HEK293 (cell line): ENCODE measurements around the gene GUCA1C.

Experiments used
- CTCF ChIA-PET: fragments of 350-600 bp; formaldehyde crosslinking; extraction: SDS; loops from one replicate; lab custom pipeline; 2021; ENCODE audit warnings: antibody characterized with exemption; lab: Yijun Ruan, JAX
- POLR2A ChIA-PET: fragments of 300-600 bp; formaldehyde crosslinking; extraction: SDS; loops from one replicate; lab custom pipeline; 2020; ENCODE audit warnings: antibody characterized with exemption, inconsistent platforms; lab: Yijun Ruan, JAX
- H3K27ac ChIP-seq: fragments of 200-500 bp; sonication (Bioruptor generic); 2 replicates; pipeline ENCODE4 v1.5.1; 2014; ENCODE audit warnings: low read depth, low read length, control low read depth, inconsistent platforms; ENCODE audit errors: extremely low read depth
- H3K36me3 ChIP-seq, 2 experiments: fragments of 200-500 bp in 1 of 2; sonication (Bioruptor generic) in 1 of 2; 1 replicate in 1 of 2; 2 replicates in 1 of 2; pipeline ENCODE4 v1.5.1; 2014 to 2017; ENCODE audit warnings: inconsistent platforms in 2 of 2, low read length in 2 of 2; ENCODE audit not compliant: control insufficient read depth in 2 of 2, insufficient read depth in 1 of 2
- H3K4me1 ChIP-seq: fragments of 200-500 bp; sonication (Bioruptor generic); 2 replicates; pipeline ENCODE4 v1.5.1; 2014; ENCODE audit warnings: mild to moderate bottlenecking, low read length, inconsistent platforms; ENCODE audit not compliant: control insufficient read depth, insufficient read depth
- H3K4me3 ChIP-seq: 2 replicates; pipeline ENCODE4 v1.5.1; 2011; ENCODE audit warnings: low read depth, mild to moderate bottlenecking, control low read depth, low read length, moderate library complexity
- H3K9me3 ChIP-seq: fragments of 200-500 bp; sonication (Bioruptor generic); 2 replicates; pipeline ENCODE4 v1.5.1; 2014; ENCODE audit warnings: low read depth, low read length, inconsistent platforms; ENCODE audit not compliant: control insufficient read depth, insufficient read depth
- OSR2 ChIP-seq: fragments of 450-650 bp; formaldehyde crosslinking; IDR thresholded peaks from 2 replicates; pipeline ENCODE4 v1.5.1; 2016; ENCODE audit warnings: missing biosample characterization, missing genetic modification characterization
- SP3 ChIP-seq: fragments of 450-650 bp; formaldehyde crosslinking; IDR thresholded peaks from 2 replicates; pipeline ENCODE4 v1.5.1; 2016; ENCODE audit warnings: missing biosample characterization, missing genetic modification characterization
- WT1 ChIP-seq: fragments of 450-650 bp; formaldehyde crosslinking; IDR thresholded peaks from 2 replicates; pipeline ENCODE4 v1.5.1; 2016; ENCODE audit warnings: missing biosample characterization, missing genetic modification characterization
- ZFP69B ChIP-seq: fragments of 450-650 bp; formaldehyde crosslinking; IDR thresholded peaks from 2 replicates; pipeline ENCODE4 v1.5.1; 2016; ENCODE audit warnings: missing biosample characterization, missing genetic modification characterization
- ZNF16 ChIP-seq: fragments of 450-650 bp; formaldehyde crosslinking; IDR thresholded peaks from 2 replicates; pipeline ENCODE4 v1.5.1; 2016; ENCODE audit warnings: low read depth, missing biosample characterization, missing genetic modification characterization
- ZNF175 ChIP-seq: fragments of 450-650 bp; formaldehyde crosslinking; IDR thresholded peaks from 2 replicates; pipeline ENCODE4 v1.5.1; 2016; ENCODE audit warnings: missing biosample characterization, missing genetic modification characterization
- ZNF19 ChIP-seq: fragments of 450-650 bp; formaldehyde crosslinking; IDR thresholded peaks from 2 replicates; pipeline ENCODE4; 2016; ENCODE audit warnings: missing biosample characterization, missing genetic modification characterization, low read depth
- ZNF280C ChIP-seq: fragments of 450-650 bp; formaldehyde crosslinking; IDR thresholded peaks from 2 replicates; pipeline ENCODE4 v1.5.1; 2016; ENCODE audit warnings: missing biosample characterization, missing genetic modification characterization
- ZNF341 ChIP-seq: fragments of 450-650 bp; formaldehyde crosslinking; IDR thresholded peaks from 2 replicates; pipeline ENCODE4; 2016; ENCODE audit warnings: low read depth, missing biosample characterization, missing genetic modification characterization
- ZNF398 ChIP-seq: fragments of 450-650 bp; formaldehyde crosslinking; IDR thresholded peaks from 2 replicates; pipeline ENCODE4 v1.5.1; 2017; ENCODE audit warnings: missing biosample characterization, missing genetic modification characterization
- ZNF416 ChIP-seq: fragments of 450-650 bp; formaldehyde crosslinking; IDR thresholded peaks from 2 replicates; pipeline ENCODE4 v1.5.1; 2016; ENCODE audit warnings: missing biosample characterization, missing genetic modification characterization
- ZNF514 ChIP-seq: fragments of 450-650 bp; formaldehyde crosslinking; IDR thresholded peaks from 2 replicates; pipeline ENCODE4 v1.5.1; 2016; ENCODE audit warnings: missing biosample characterization, missing genetic modification characterization
- ZNF596 ChIP-seq: fragments of 450-650 bp; IDR thresholded peaks from 2 replicates; pipeline ENCODE4 v1.5.0; 2018; ENCODE audit warnings: missing biosample characterization, mild to moderate bottlenecking, missing genetic modification characterization, moderate library complexity
- ZNF701 ChIP-seq: fragments of 450-650 bp; formaldehyde crosslinking; IDR thresholded peaks from 2 replicates; pipeline ENCODE4 v1.5.1; 2016; ENCODE audit warnings: missing biosample characterization, missing genetic modification characterization
- TF ChIP-seq, protein P1 (sequence below): fragments of 450-650 bp; formaldehyde crosslinking; IDR thresholded peaks from 2 replicates; pipeline ENCODE4 v1.5.1; 2016; ENCODE audit warnings: missing biosample characterization, missing genetic modification characterization
- TF ChIP-seq, protein P2 (sequence below): fragments of 450-650 bp; formaldehyde crosslinking; IDR thresholded peaks from 2 replicates; pipeline ENCODE4 v1.5.1; 2016; ENCODE audit warnings: missing biosample characterization, missing genetic modification characterization
- TF ChIP-seq, protein P3 (sequence below): fragments of 450-650 bp; IDR thresholded peaks from 2 replicates; pipeline ENCODE4 v1.5.1; 2018; ENCODE audit warnings: missing biosample characterization, mild to moderate bottlenecking, missing genetic modification characterization
- TF ChIP-seq, protein P4 (sequence below): fragments of 450-650 bp; formaldehyde crosslinking; optimal IDR thresholded peaks from 2 replicates; pipeline ENCODE3; 2016; ENCODE audit warnings: missing biosample characterization, mild to moderate bottlenecking, missing genetic modification characterization

Gene GUCA1C

GRCh38 chr3:108946292-108947285 lies 7.1 kb downstream of the GUCA1C start:
- H3K27ac ChIP-seq, result no peak overlapping the region
- TF ChIP-seq ZNF398 (no peak), ZNF280C (tag by site-specific recombination) (no peak), SP3 (no peak), WT1 (no peak), ZNF19 (tag by site-specific recombination) (no peak), ZNF16 (tag by site-specific recombination) (no peak), ZNF175 (no peak), ZNF701 (tag by site-specific recombination) (no peak), OSR2 (tag by site-specific recombination) (no peak), ZNF514 (tag by site-specific recombination) (no peak), ZFP69B (tag by site-specific recombination) (no peak), ZNF416 (tag by site-specific recombination) (no peak), ZNF596 (tag by site-specific recombination) (no peak), ZNF341 (tag by site-specific recombination) (no peak)
- TF ChIP-seq, protein P1, sequence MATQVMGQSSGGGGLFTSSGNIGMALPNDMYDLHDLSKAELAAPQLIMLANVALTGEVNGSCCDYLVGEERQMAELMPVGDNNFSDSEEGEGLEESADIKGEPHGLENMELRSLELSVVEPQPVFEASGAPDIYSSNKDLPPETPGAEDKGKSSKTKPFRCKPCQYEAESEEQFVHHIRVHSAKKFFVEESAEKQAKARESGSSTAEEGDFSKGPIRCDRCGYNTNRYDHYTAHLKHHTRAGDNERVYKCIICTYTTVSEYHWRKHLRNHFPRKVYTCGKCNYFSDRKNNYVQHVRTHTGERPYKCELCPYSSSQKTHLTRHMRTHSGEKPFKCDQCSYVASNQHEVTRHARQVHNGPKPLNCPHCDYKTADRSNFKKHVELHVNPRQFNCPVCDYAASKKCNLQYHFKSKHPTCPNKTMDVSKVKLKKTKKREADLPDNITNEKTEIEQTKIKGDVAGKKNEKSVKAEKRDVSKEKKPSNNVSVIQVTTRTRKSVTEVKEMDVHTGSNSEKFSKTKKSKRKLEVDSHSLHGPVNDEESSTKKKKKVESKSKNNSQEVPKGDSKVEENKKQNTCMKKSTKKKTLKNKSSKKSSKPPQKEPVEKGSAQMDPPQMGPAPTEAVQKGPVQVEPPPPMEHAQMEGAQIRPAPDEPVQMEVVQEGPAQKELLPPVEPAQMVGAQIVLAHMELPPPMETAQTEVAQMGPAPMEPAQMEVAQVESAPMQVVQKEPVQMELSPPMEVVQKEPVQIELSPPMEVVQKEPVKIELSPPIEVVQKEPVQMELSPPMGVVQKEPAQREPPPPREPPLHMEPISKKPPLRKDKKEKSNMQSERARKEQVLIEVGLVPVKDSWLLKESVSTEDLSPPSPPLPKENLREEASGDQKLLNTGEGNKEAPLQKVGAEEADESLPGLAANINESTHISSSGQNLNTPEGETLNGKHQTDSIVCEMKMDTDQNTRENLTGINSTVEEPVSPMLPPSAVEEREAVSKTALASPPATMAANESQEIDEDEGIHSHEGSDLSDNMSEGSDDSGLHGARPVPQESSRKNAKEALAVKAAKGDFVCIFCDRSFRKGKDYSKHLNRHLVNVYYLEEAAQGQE (tag by site-specific recombination), result no peak
- TF ChIP-seq, protein P2, sequence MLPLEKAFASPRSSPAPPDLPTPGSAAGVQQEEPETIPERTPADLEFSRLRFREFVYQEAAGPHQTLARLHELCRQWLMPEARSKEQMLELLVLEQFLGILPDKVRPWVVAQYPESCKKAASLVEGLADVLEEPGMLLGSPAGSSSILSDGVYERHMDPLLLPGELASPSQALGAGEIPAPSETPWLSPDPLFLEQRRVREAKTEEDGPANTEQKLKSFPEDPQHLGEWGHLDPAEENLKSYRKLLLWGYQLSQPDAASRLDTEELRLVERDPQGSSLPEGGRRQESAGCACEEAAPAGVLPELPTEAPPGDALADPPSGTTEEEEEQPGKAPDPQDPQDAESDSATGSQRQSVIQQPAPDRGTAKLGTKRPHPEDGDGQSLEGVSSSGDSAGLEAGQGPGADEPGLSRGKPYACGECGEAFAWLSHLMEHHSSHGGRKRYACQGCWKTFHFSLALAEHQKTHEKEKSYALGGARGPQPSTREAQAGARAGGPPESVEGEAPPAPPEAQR, result no peak
- TF ChIP-seq, protein P3, sequence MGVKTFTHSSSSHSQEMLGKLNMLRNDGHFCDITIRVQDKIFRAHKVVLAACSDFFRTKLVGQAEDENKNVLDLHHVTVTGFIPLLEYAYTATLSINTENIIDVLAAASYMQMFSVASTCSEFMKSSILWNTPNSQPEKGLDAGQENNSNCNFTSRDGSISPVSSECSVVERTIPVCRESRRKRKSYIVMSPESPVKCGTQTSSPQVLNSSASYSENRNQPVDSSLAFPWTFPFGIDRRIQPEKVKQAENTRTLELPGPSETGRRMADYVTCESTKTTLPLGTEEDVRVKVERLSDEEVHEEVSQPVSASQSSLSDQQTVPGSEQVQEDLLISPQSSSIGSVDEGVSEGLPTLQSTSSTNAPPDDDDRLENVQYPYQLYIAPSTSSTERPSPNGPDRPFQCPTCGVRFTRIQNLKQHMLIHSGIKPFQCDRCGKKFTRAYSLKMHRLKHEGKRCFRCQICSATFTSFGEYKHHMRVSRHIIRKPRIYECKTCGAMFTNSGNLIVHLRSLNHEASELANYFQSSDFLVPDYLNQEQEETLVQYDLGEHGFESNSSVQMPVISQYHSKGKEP (tag by site-specific recombination), result no peak
- TF ChIP-seq, protein P4, sequence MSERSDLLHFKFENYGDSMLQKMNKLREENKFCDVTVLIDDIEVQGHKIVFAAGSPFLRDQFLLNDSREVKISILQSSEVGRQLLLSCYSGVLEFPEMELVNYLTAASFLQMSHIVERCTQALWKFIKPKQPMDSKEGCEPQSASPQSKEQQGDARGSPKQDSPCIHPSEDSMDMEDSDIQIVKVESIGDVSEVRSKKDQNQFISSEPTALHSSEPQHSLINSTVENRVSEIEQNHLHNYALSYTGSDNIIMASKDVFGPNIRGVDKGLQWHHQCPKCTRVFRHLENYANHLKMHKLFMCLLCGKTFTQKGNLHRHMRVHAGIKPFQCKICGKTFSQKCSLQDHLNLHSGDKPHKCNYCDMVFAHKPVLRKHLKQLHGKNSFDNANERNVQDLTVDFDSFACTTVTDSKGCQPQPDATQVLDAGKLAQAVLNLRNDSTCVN (tag by site-specific recombination), result no peak
- ChIA-PET POLR2A (no interaction called here), CTCF (no interaction called here)
- no peaks in the 10 kb centered on the region for H3K36me3 ChIP-seq
- H3K9me3 ChIP-seq, result no peaks in the 10 kb centered on the region
- no peaks in the 10 kb centered on the region for H3K4me1 ChIP-seq
- no peak overlapping the region for H3K4me3 ChIP-seq
